ENCODE data around the gene LRR1.

Gene LRR1

DNA sequence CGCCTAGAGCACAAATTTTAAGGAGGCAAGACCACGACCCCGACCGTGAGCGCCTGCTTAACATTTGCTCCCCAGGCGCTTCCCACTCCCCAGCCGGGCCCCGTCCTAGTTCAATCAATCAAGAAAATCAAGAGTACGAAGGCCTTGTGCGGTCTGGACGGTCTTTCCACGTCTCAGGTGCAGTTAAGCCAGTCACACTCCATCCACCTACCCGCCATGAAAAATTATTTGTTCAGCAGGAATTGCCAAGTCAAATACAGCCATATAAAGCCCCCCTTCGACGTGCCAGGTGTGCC, 603 bp upstream of the LRR1 start:
- TF ChIP-seq, protein P1, sequence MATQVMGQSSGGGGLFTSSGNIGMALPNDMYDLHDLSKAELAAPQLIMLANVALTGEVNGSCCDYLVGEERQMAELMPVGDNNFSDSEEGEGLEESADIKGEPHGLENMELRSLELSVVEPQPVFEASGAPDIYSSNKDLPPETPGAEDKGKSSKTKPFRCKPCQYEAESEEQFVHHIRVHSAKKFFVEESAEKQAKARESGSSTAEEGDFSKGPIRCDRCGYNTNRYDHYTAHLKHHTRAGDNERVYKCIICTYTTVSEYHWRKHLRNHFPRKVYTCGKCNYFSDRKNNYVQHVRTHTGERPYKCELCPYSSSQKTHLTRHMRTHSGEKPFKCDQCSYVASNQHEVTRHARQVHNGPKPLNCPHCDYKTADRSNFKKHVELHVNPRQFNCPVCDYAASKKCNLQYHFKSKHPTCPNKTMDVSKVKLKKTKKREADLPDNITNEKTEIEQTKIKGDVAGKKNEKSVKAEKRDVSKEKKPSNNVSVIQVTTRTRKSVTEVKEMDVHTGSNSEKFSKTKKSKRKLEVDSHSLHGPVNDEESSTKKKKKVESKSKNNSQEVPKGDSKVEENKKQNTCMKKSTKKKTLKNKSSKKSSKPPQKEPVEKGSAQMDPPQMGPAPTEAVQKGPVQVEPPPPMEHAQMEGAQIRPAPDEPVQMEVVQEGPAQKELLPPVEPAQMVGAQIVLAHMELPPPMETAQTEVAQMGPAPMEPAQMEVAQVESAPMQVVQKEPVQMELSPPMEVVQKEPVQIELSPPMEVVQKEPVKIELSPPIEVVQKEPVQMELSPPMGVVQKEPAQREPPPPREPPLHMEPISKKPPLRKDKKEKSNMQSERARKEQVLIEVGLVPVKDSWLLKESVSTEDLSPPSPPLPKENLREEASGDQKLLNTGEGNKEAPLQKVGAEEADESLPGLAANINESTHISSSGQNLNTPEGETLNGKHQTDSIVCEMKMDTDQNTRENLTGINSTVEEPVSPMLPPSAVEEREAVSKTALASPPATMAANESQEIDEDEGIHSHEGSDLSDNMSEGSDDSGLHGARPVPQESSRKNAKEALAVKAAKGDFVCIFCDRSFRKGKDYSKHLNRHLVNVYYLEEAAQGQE (IDR thresholded peaks at IDR 0.05; ENCODE audit: insufficient read depth in 1 of 2, low read depth in 2 of 2, low read length in 2 of 2), result no peak
- TF ChIP-seq POLR2AphosphoS5 (IDR thresholded peaks at IDR 0.05; ENCODE audit: low read depth, low read length), result no peak
- no peak for TF ChIP-seq FOXP2 (optimal IDR thresholded peaks at IDR 0.05; ENCODE audit: borderline replicate concordance, extremely low read depth, extremely low read length, insufficient read depth)
- TF ChIP-seq SIN3A (IDR thresholded peaks at IDR 0.05; ENCODE audit: borderline replicate concordance, insufficient read depth, low read length), result no peak
- no peak for TF ChIP-seq TAF1 (IDR thresholded peaks at IDR 0.05; ENCODE audit: borderline replicate concordance, insufficient read depth, low read length)

DNA sequence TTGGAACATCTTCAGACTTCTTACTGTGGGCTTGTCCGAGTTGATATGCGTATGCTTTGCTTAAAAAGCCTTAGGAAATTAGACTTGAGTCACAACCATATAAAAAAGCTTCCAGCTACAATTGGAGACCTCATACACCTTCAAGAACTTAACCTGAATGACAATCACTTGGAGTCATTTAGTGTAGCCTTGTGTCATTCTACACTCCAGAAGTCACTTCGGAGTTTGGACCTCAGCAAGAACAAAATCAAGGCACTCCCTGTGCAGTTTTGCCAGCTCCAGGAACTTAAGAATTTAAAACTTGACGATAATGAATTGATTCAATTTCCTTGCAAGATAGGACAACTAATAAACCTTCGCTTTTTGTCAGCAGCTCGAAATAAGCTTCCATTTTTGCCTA, 8.8 kb downstream of the LRR1 start:
- TF ChIP-seq, protein P1 (IDR thresholded peaks at IDR 0.05; ENCODE audit: insufficient read depth in 1 of 2, low read depth in 2 of 2, low read length in 2 of 2), result no peak
- TF ChIP-seq TAF1 (IDR thresholded peaks at IDR 0.05; ENCODE audit: borderline replicate concordance, insufficient read depth, low read length) (no peak), FOXP2 (optimal IDR thresholded peaks at IDR 0.05; ENCODE audit: borderline replicate concordance, extremely low read depth, extremely low read length, insufficient read depth) (no peak), SIN3A (IDR thresholded peaks at IDR 0.05; ENCODE audit: borderline replicate concordance, insufficient read depth, low read length) (no peak), POLR2AphosphoS5 (IDR thresholded peaks at IDR 0.05; ENCODE audit: low read depth, low read length) (no peak)

DNA sequence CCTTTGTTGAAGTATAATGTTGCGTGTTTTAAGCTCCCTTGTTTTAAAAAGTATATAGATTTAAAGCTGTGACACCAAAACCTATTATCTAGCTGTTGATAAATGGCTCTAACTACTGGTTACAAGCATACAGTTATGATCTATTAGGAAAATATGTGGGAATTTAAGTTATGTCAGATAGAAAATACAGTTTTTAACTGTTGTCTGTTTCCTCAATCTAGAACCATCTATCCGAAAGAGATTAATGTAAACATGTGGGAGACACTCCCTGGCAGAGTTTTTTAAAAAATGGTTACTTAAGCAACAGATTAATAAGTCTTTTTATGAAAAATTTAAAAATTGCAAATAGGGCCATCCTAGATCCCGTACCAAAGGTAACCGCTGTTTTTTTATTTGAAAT, 13.5 kb downstream of the LRR1 start:
- TF ChIP-seq, protein P1 (IDR thresholded peaks at IDR 0.05; ENCODE audit: insufficient read depth in 1 of 2, low read depth in 2 of 2, low read length in 2 of 2), result no peak
- TF ChIP-seq POLR2AphosphoS5 (IDR thresholded peaks at IDR 0.05; ENCODE audit: low read depth, low read length) (no peak), FOXP2 (optimal IDR thresholded peaks at IDR 0.05; ENCODE audit: borderline replicate concordance, extremely low read depth, extremely low read length, insufficient read depth) (no peak), SIN3A (IDR thresholded peaks at IDR 0.05; ENCODE audit: borderline replicate concordance, insufficient read depth, low read length) (no peak)

DNA sequence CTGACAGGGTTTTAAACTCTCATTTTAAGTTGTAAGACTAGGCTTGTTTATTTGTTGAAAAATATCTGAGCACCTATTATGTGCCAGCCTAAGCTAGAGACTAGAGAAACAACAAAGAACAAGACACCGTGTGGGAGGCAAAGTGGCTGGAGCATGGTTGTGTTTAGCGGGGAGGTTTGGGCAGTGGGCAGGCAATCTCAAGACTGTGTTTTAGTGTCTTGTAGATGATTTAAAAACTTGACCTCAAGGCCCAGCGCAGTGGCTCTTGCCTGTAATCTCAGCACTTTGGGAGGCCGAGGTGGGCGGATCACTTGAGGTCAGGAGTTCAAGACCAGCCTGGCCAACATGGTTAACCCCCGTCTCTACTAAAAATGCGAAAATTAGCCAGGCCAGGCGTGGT, 13.9 kb downstream of the LRR1 start:
- TF ChIP-seq FOXP2 (optimal IDR thresholded peaks at IDR 0.05; ENCODE audit: borderline replicate concordance, extremely low read depth, extremely low read length, insufficient read depth), result no peak
- TF ChIP-seq TAF1 (IDR thresholded peaks at IDR 0.05; ENCODE audit: borderline replicate concordance, insufficient read depth, low read length), result no peak
- TF ChIP-seq, protein P1 (IDR thresholded peaks at IDR 0.05; ENCODE audit: insufficient read depth in 1 of 2, low read depth in 2 of 2, low read length in 2 of 2), result no peak
- no peak for TF ChIP-seq POLR2AphosphoS5 (IDR thresholded peaks at IDR 0.05; ENCODE audit: low read depth, low read length)
- TF ChIP-seq SIN3A (IDR thresholded peaks at IDR 0.05; ENCODE audit: borderline replicate concordance, insufficient read depth, low read length), result no peak

DNA sequence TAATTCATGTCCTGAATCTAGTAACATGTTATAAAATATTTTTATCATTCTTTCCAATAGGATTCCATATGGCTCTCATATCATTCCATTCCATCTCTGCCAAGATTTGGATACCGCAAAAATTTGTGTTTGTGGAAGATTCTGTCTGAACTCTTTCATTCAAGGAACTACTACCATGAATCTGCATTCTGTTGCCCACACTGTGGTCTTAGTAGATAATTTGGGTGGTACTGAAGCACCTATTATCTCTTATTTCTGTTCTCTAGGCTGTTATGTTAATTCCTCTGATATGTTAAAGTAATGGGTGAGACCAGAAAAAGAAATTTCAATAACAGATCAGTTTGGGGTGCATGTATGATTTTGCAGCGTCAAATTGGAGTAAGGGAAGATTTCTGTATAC, 15.5 kb downstream of the LRR1 start:
- TF ChIP-seq POLR2AphosphoS5 (IDR thresholded peaks at IDR 0.05; ENCODE audit: low read depth, low read length) (no peak), TAF1 (IDR thresholded peaks at IDR 0.05; ENCODE audit: borderline replicate concordance, insufficient read depth, low read length) (no peak)
- TF ChIP-seq, protein P1 (IDR thresholded peaks at IDR 0.05; ENCODE audit: insufficient read depth in 1 of 2, low read depth in 2 of 2, low read length in 2 of 2), result no peak
